Measurements from ENCODE around the gene CFAP54.

The CFAP54 gene

GRCh38 chr12:96471368-96472050 lies 17.9 kb upstream of the CFAP54 start:
- H3K36me3 ChIP-seq (ENCODE audit: control insufficient read depth, insufficient read depth, low read length): no peaks in the 10 kb centered on the region
- DNase-seq: no peak
- H4K5ac ChIP-seq (ENCODE audit: low read length): no peak overlapping the region
- no peak overlapping the region for H2BK5ac ChIP-seq (ENCODE audit: low read length)
- no peak overlapping the region for H3K27ac ChIP-seq (ENCODE audit: low read depth, low read length)
- no peak overlapping the region for H3K4ac ChIP-seq (ENCODE audit: low read depth, low read length)
- no peaks in the 10 kb centered on the region for H3K79me2 ChIP-seq (ENCODE audit: control insufficient read depth, insufficient read depth, low read length)
- no peak overlapping the region for H3K23ac ChIP-seq (ENCODE audit: low read length)
- no peak overlapping the region for H3K9ac ChIP-seq (ENCODE audit: low read length)
- H3K79me1 ChIP-seq (ENCODE audit: low read length): no peaks in the 10 kb centered on the region
- H3K4me1 ChIP-seq (ENCODE audit: control insufficient read depth, low read depth, low read length): no peaks in the 10 kb centered on the region
- H3K18ac ChIP-seq (ENCODE audit: low read length): no peak overlapping the region
- no CpG with 5 or more reads among the region's 2 CpGs for WGBS (ENCODE audit: extremely low coverage, insufficient coverage, low lambda C conversion rate)
- H2AK5ac ChIP-seq (ENCODE audit: low read length): no peak overlapping the region
- H2BK15ac ChIP-seq (replicated peaks; ENCODE audit: low read depth): no peak overlapping the region
- no peaks in the 10 kb centered on the region for H3K27me3 ChIP-seq (ENCODE audit: insufficient read depth, low read length, poor library complexity)
- H3K4me2 ChIP-seq (ENCODE audit: low read length): no peak overlapping the region
- H3K4me3 ChIP-seq (ENCODE audit: low read length): no peak overlapping the region
- no peak overlapping the region for H4K8ac ChIP-seq (ENCODE audit: low read depth, low read length)
- H3K56ac ChIP-seq (ENCODE audit: low read length): no peak overlapping the region
- H2BK120ac ChIP-seq (ENCODE audit: low read depth, low read length): no peak overlapping the region

- H3K79me1 ChIP-seq (ENCODE audit: low read length): no peaks in the 10 kb centered on the region
- no CpG with 5 or more reads among the region's 5 CpGs for WGBS (ENCODE audit: extremely low coverage, insufficient coverage, low lambda C conversion rate)
- no peak overlapping the region for H3K18ac ChIP-seq (ENCODE audit: low read length)
- H2BK5ac ChIP-seq (ENCODE audit: low read length): no peak overlapping the region
- H3K79me2 ChIP-seq (ENCODE audit: control insufficient read depth, insufficient read depth, low read length): no peaks in the 10 kb centered on the region
- no peak overlapping the region for H4K8ac ChIP-seq (ENCODE audit: low read depth, low read length)
- no peak overlapping the region for H3K56ac ChIP-seq (ENCODE audit: low read length)
- H3K23ac ChIP-seq (ENCODE audit: low read length): no peak overlapping the region
- no peak overlapping the region for H2BK120ac ChIP-seq (ENCODE audit: low read depth, low read length)
- no peak overlapping the region for H3K4me2 ChIP-seq (ENCODE audit: low read length)
- H3K27me3 ChIP-seq (ENCODE audit: insufficient read depth, low read length, poor library complexity): no peaks in the 10 kb centered on the region
- H3K4ac ChIP-seq (ENCODE audit: low read depth, low read length): no peak overlapping the region
- no peak for DNase-seq
- no peak overlapping the region for H2BK15ac ChIP-seq (replicated peaks; ENCODE audit: low read depth)
- H4K5ac ChIP-seq (ENCODE audit: low read length): no peak overlapping the region
- no peak overlapping the region for H3K9ac ChIP-seq (ENCODE audit: low read length)
- no peak overlapping the region for H3K4me3 ChIP-seq (ENCODE audit: low read length)
- no peak overlapping the region for H3K27ac ChIP-seq (ENCODE audit: low read depth, low read length)
- no peaks in the 10 kb centered on the region for H3K4me1 ChIP-seq (ENCODE audit: control insufficient read depth, low read depth, low read length)
- no peak overlapping the region for H2AK5ac ChIP-seq (ENCODE audit: low read length)
- H3K36me3 ChIP-seq (ENCODE audit: control insufficient read depth, insufficient read depth, low read length): no peaks in the 10 kb centered on the region
Observed at GRCh38 chr12:96472384-96472783, 17.0 kb upstream of the CFAP54 start.

GRCh38 chr12:96473394-96474093 lies 15.8 kb upstream of the CFAP54 start:
- Histone ChIP-seq H3K27ac (ENCODE audit: low read depth, low read length) (no peak overlapping the region), H3K9ac (ENCODE audit: low read length) (no peak overlapping the region), H3K4ac (ENCODE audit: low read depth, low read length) (no peak overlapping the region), H3K79me1 (ENCODE audit: low read length) (no peaks in the 10 kb centered on the region), H3K4me3 (ENCODE audit: low read length) (no peak overlapping the region), H2BK120ac (ENCODE audit: low read depth, low read length) (no peak overlapping the region), H3K18ac (ENCODE audit: low read length) (no peak overlapping the region), H3K27me3 (ENCODE audit: insufficient read depth, low read length, poor library complexity) (no peaks in the 10 kb centered on the region), H2BK5ac (ENCODE audit: low read length) (no peak overlapping the region), H3K56ac (ENCODE audit: low read length) (no peak overlapping the region), H3K4me2 (ENCODE audit: low read length) (no peak overlapping the region), H3K36me3 (ENCODE audit: control insufficient read depth, insufficient read depth, low read length) (no peaks in the 10 kb centered on the region), H4K8ac (ENCODE audit: low read depth, low read length) (no peak overlapping the region), H4K5ac (ENCODE audit: low read length) (no peak overlapping the region), H2BK15ac (replicated peaks; ENCODE audit: low read depth) (no peak overlapping the region), H3K4me1 (ENCODE audit: control insufficient read depth, low read depth, low read length) (no peaks in the 10 kb centered on the region), H3K23ac (ENCODE audit: low read length) (no peak overlapping the region), H2AK5ac (ENCODE audit: low read length) (no peak overlapping the region), H3K79me2 (ENCODE audit: control insufficient read depth, insufficient read depth, low read length) (no peaks in the 10 kb centered on the region)
- no peak for DNase-seq
- WGBS (ENCODE audit: extremely low coverage, insufficient coverage, low lambda C conversion rate): no CpG with 5 or more reads among the region's 4 CpGs

- no CpG with 5 or more reads among the region's 4 CpGs for WGBS (ENCODE audit: extremely low coverage, insufficient coverage, low lambda C conversion rate)
- Histone ChIP-seq H3K18ac (ENCODE audit: low read length) (no peak overlapping the region), H3K79me2 (ENCODE audit: control insufficient read depth, insufficient read depth, low read length) (no peaks in the 10 kb centered on the region), H3K4me1 (ENCODE audit: control insufficient read depth, low read depth, low read length) (no peaks in the 10 kb centered on the region), H3K27me3 (ENCODE audit: insufficient read depth, low read length, poor library complexity) (no peaks in the 10 kb centered on the region), H3K36me3 (ENCODE audit: control insufficient read depth, insufficient read depth, low read length) (no peaks in the 10 kb centered on the region), H3K4ac (ENCODE audit: low read depth, low read length) (no peak overlapping the region), H4K5ac (ENCODE audit: low read length) (no peak overlapping the region), H4K8ac (ENCODE audit: low read depth, low read length) (no peak overlapping the region), H3K27ac (ENCODE audit: low read depth, low read length) (no peak overlapping the region), H2BK5ac (ENCODE audit: low read length) (no peak overlapping the region), H3K56ac (ENCODE audit: low read length) (no peak overlapping the region), H3K79me1 (ENCODE audit: low read length) (no peaks in the 10 kb centered on the region), H3K23ac (ENCODE audit: low read length) (no peak overlapping the region), H3K9ac (ENCODE audit: low read length) (no peak overlapping the region), H2BK15ac (replicated peaks; ENCODE audit: low read depth) (no peak overlapping the region), H3K4me3 (ENCODE audit: low read length) (no peak overlapping the region), H2BK120ac (ENCODE audit: low read depth, low read length) (no peak overlapping the region), H2AK5ac (ENCODE audit: low read length) (no peak overlapping the region), H3K4me2 (ENCODE audit: low read length) (no peak overlapping the region)
- DNase-seq: no peak
Observed at GRCh38 chr12:96474206-96474605, 15.2 kb upstream of the CFAP54 start.

- Histone ChIP-seq H3K4me3 (ENCODE audit: low read length) (no peak overlapping the region), H3K4me1 (ENCODE audit: control insufficient read depth, low read depth, low read length) (no peaks in the 10 kb centered on the region), H2BK120ac (ENCODE audit: low read depth, low read length) (no peak overlapping the region), H3K36me3 (ENCODE audit: control insufficient read depth, insufficient read depth, low read length) (no peaks in the 10 kb centered on the region), H4K5ac (ENCODE audit: low read length) (no peak overlapping the region), H2BK15ac (replicated peaks; ENCODE audit: low read depth) (no peak overlapping the region), H2BK5ac (ENCODE audit: low read length) (no peak overlapping the region), H3K79me1 (ENCODE audit: low read length) (no peaks in the 10 kb centered on the region), H4K8ac (ENCODE audit: low read depth, low read length) (no peak overlapping the region), H3K27me3 (ENCODE audit: insufficient read depth, low read length, poor library complexity) (no peaks in the 10 kb centered on the region), H3K9ac (ENCODE audit: low read length) (no peak overlapping the region), H3K23ac (ENCODE audit: low read length) (no peak overlapping the region), H3K18ac (ENCODE audit: low read length) (no peak overlapping the region), H3K4ac (ENCODE audit: low read depth, low read length) (no peak overlapping the region), H3K79me2 (ENCODE audit: control insufficient read depth, insufficient read depth, low read length) (no peaks in the 10 kb centered on the region), H3K4me2 (ENCODE audit: low read length) (no peak overlapping the region), H2AK5ac (ENCODE audit: low read length) (no peak overlapping the region), H3K27ac (ENCODE audit: low read depth, low read length) (peak overlapping the region; percentile 55), H3K56ac (ENCODE audit: low read length) (peak overlapping the region; percentile 31)
- WGBS (ENCODE audit: extremely low coverage, insufficient coverage, low lambda C conversion rate): no CpG with 5 or more reads among the region's 3 CpGs
- peak; percentile 92 for DNase-seq
Observed at GRCh38 chr12:96478011-96478410, 11.4 kb upstream of the CFAP54 start.

All from mesendoderm (in vitro differentiated cells).